HEK293 (cell line): ENCODE results near the gene SKAP1.
A peak's percentile ranks its signal among the peaks of the same experiment; 100 is the strongest.

Source experiments
- CTCF ChIA-PET: fragments of 350-600 bp; formaldehyde crosslinking; extraction: SDS; loops from one replicate; lab custom pipeline; 2021; ENCODE audit warnings: antibody characterized with exemption; lab: Yijun Ruan, JAX
- POLR2A ChIA-PET: fragments of 300-600 bp; formaldehyde crosslinking; extraction: SDS; loops from one replicate; lab custom pipeline; 2020; ENCODE audit warnings: antibody characterized with exemption, inconsistent platforms; lab: Yijun Ruan, JAX
- H3K27ac ChIP-seq: fragments of 200-500 bp; sonication (Bioruptor generic); 2 replicates; pipeline ENCODE4 v1.5.1; 2014; ENCODE audit warnings: low read depth, low read length, control low read depth, inconsistent platforms; ENCODE audit errors: extremely low read depth
- H3K36me3 ChIP-seq, 2 experiments: fragments of 200-500 bp in 1 of 2; sonication (Bioruptor generic) in 1 of 2; 1 replicate in 1 of 2; 2 replicates in 1 of 2; pipeline ENCODE4 v1.5.1; 2014 to 2017; ENCODE audit warnings: inconsistent platforms in 2 of 2, low read length in 2 of 2; ENCODE audit not compliant: control insufficient read depth in 2 of 2, insufficient read depth in 1 of 2
- H3K4me1 ChIP-seq: fragments of 200-500 bp; sonication (Bioruptor generic); 2 replicates; pipeline ENCODE4 v1.5.1; 2014; ENCODE audit warnings: mild to moderate bottlenecking, low read length, inconsistent platforms; ENCODE audit not compliant: control insufficient read depth, insufficient read depth
- H3K4me3 ChIP-seq: 2 replicates; pipeline ENCODE4 v1.5.1; 2011; ENCODE audit warnings: low read depth, mild to moderate bottlenecking, control low read depth, low read length, moderate library complexity
- H3K9me3 ChIP-seq: fragments of 200-500 bp; sonication (Bioruptor generic); 2 replicates; pipeline ENCODE4 v1.5.1; 2014; ENCODE audit warnings: low read depth, low read length, inconsistent platforms; ENCODE audit not compliant: control insufficient read depth, insufficient read depth
- BCL6B ChIP-seq: fragments of 450-650 bp; formaldehyde crosslinking; IDR thresholded peaks from 2 replicates; pipeline ENCODE4 v1.5.1; 2017; ENCODE audit warnings: missing biosample characterization, missing genetic modification characterization
- OSR2 ChIP-seq: fragments of 450-650 bp; formaldehyde crosslinking; IDR thresholded peaks from 2 replicates; pipeline ENCODE4 v1.5.1; 2016; ENCODE audit warnings: missing biosample characterization, missing genetic modification characterization
- PRDM6 ChIP-seq: fragments of 450-650 bp; formaldehyde crosslinking; IDR thresholded peaks from 2 replicates; pipeline ENCODE4 v1.5.1; 2017; ENCODE audit warnings: missing biosample characterization, missing genetic modification characterization
- SP3 ChIP-seq: fragments of 450-650 bp; formaldehyde crosslinking; IDR thresholded peaks from 2 replicates; pipeline ENCODE4 v1.5.1; 2016; ENCODE audit warnings: missing biosample characterization, missing genetic modification characterization
- ZBTB11 ChIP-seq: fragments of 450-650 bp; formaldehyde crosslinking; conservative IDR thresholded peaks from 2 replicates; pipeline ENCODE4 v1.5.1; 2016; ENCODE audit warnings: low read depth, missing biosample characterization, missing genetic modification characterization
- ZBTB17 ChIP-seq: fragments of 450-650 bp; formaldehyde crosslinking; IDR thresholded peaks from 2 replicates; pipeline ENCODE4 v1.5.1; 2016; ENCODE audit warnings: missing biosample characterization, missing genetic modification characterization
- ZFP69B ChIP-seq: fragments of 450-650 bp; formaldehyde crosslinking; IDR thresholded peaks from 2 replicates; pipeline ENCODE4 v1.5.1; 2016; ENCODE audit warnings: missing biosample characterization, missing genetic modification characterization
- ZIC2 ChIP-seq: fragments of 450-650 bp; formaldehyde crosslinking; IDR thresholded peaks from 2 replicates; pipeline ENCODE4 v1.5.1; 2016; ENCODE audit warnings: missing biosample characterization, missing genetic modification characterization
- ZNF174 ChIP-seq: fragments of 450-650 bp; formaldehyde crosslinking; IDR thresholded peaks from 2 replicates; pipeline ENCODE4 v1.5.0; 2017; ENCODE audit warnings: missing biosample characterization, mild to moderate bottlenecking, missing genetic modification characterization
- ZNF175 ChIP-seq: fragments of 450-650 bp; formaldehyde crosslinking; IDR thresholded peaks from 2 replicates; pipeline ENCODE4 v1.5.1; 2016; ENCODE audit warnings: missing biosample characterization, missing genetic modification characterization
- ZNF2 ChIP-seq: fragments of 450-650 bp; formaldehyde crosslinking; IDR thresholded peaks from 2 replicates; pipeline ENCODE4 v1.5.1; 2016; ENCODE audit warnings: missing biosample characterization, missing genetic modification characterization
- ZNF366 ChIP-seq: fragments of 450-650 bp; formaldehyde crosslinking; conservative IDR thresholded peaks from 2 replicates; pipeline ENCODE4 v1.5.1; 2016; ENCODE audit warnings: missing biosample characterization, missing genetic modification characterization
- ZNF398 ChIP-seq: fragments of 450-650 bp; formaldehyde crosslinking; IDR thresholded peaks from 2 replicates; pipeline ENCODE4 v1.5.1; 2017; ENCODE audit warnings: missing biosample characterization, missing genetic modification characterization
- ZNF571 ChIP-seq: fragments of 450-650 bp; formaldehyde crosslinking; IDR thresholded peaks from 2 replicates; pipeline ENCODE4 v1.5.0; 2017; ENCODE audit warnings: missing biosample characterization, missing genetic modification characterization
- ZXDB ChIP-seq: fragments of 450-650 bp; formaldehyde crosslinking; IDR thresholded peaks from 2 replicates; pipeline ENCODE4 v1.5.1; 2016; ENCODE audit warnings: missing biosample characterization, missing genetic modification characterization

The SKAP1 gene

GRCh38 chr17:48215583-48216139 is 214.4 kb downstream of the SKAP1 start (continued):
- peak; percentile 93 for TF ChIP-seq ZFP69B (tag by site-specific recombination)
- TF ChIP-seq ZNF175, result no peak
- TF ChIP-seq ZNF366 (tag by site-specific recombination), result 0 out of 2 replicates have a peak, but pooled peaks have one; percentile 36
- TF ChIP-seq ZNF174, result no peak
- peak; percentile 32; the same call in 1 of the 2 replicates for TF ChIP-seq ZXDB (tag by site-specific recombination)
- TF ChIP-seq ZNF2 (tag by site-specific recombination), result 0 out of 2 replicates have a peak, but pooled peaks have one; percentile 58
- TF ChIP-seq ZNF398 (tag by site-specific recombination), result no peak
- TF ChIP-seq ZBTB17 (tag by site-specific recombination), result peak; percentile 44; the same call in 1 of the 2 replicates
- TF ChIP-seq PRDM6 (tag by site-specific recombination), result peak; percentile 35; the same call in 1 of the 2 replicates
- TF ChIP-seq SP3 (tag by site-specific recombination), result no peak
- TF ChIP-seq ZBTB11 (tag by site-specific recombination), result no peak

GRCh38 chr17:48213797-48214196 is 216.2 kb downstream of the SKAP1 start:
- ChIA-PET POLR2A (no interaction called here), CTCF (interaction anchor here (0.5 to 8.5 kb wide), 27 partner anchors 8 to 413 kb away, joined by 3 to 221 read pairs (median 6); partner anchors contain the start of genes HOXB5 and HOXB8)

More at GRCh38 chr17:48213797-48214196, 216.2 kb downstream of the SKAP1 start:
- Histone ChIP-seq H3K4me3 (no peak overlapping the region), H3K4me1 (peaks cover 4% of the 10 kb centered on the region; the same call in 1 of the 2 replicates), H3K9me3 (no peaks in the 10 kb centered on the region), H3K36me3 (no peaks in the 10 kb centered on the region), H3K27ac (no peak overlapping the region)
- TF ChIP-seq BCL6B (peak; percentile 66; the same call in 1 of the 2 replicates), PRDM6 (tag by site-specific recombination) (peak; percentile 65), ZIC2 (tag by site-specific recombination) (peak; percentile 56), OSR2 (tag by site-specific recombination) (peak; percentile 13; the same call in 1 of the 2 replicates), ZNF571 (no peak)
